ENCODE measurements around the gene TTYH3.
"Not testable (repeated sequence)": the region's sequence is repeated elsewhere in the genome, so short reads cannot be mapped to it uniquely, and the experiment has no call there.

The TTYH3 gene

DNA sequence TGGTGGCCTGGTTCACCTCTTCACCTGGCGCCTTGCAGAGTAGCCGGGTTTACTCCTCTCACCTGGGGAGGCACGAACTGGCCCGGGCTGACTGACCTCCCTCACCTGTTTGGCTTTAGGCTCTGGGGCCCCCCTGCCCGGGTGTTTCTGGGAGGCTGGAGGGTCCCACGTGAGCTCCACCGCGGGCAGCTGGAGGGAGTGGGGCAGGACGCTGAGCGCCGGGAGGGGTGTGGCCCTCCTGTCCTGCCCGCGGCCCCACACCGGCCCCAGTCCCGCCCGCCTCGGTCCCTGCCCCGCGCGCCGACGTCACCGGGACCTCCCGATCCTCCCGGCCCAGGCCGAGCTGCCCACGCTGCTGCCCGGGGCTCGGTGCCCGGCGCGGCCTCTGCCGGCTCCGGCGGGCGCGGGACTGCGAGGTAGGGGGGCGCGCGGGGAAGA is 56.1 kb downstream of the TTYH3 start, which contains the start of gene AMZ1:
Gene AMZ1, plus strand, starts transcription at position 322 of the 438 bp plus-strand sequence. CDS start 12,250 bp downstream, outside the sequence.
- in situ Hi-C loops (cut with MboI; ENCODE audit: low sequenced_read_pairs): no loop called here
- DNase-seq (ENCODE audit: low spot score in 2 of 2): no peak
- Histone ChIP-seq H3K27me3 (ENCODE audit: low read depth) (peaks cover 27% of the 10 kb centered on the region), H3K4me3 (no peak within 1 kb of the TSS), H3K36me3 (replicated peaks) (no peaks in the 10 kb centered on the region), H3K4me1 (no peaks in the 10 kb centered on the region), H3K9me3 (no peaks in the 10 kb centered on the region)

DNA sequence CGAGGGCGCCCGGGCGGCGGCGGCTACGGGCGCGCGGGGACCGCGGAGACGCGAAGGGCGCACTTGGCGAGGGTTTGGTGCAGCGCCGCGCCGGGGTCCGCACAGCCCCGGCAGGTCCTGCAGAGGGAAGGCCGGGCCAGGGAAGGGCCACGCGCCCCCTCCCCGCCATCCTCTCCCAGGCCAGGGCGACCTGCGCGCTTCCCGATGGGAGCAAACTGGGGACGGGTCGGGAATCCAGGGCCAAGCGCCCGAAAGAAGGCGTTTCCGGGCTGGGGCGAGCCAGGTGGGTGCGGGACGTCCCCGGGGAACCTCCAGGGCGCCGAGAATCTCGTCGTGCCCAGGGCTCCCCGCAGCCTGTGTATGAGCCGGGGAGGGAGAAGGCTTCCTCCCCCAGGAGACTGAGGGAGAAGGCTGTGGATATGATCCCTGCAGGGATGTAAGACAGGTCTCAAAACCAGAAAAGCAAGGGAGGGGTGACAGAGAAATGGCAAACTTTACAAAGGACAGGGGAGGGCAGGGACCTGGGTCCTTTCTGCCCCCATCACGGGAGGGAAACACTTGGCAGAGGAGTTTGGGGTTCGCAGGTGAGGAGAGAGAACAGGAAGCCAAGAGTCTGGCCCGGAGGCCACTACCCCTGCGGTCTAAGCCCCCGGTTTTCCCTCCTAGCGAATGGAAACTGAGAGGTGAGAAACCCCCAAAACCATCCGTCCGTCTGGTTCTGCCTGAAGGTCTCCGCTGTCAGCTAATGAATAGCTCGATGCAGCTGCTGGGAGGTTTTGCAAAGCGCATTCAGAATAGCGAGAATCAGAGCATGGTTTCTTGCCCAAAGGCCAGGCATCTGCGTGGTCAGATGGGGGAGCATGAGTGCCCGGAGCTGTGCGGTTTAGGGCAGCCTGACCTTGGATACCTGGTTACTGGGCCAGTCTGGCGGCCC is 56.9 kb downstream of the TTYH3 start:
- Histone ChIP-seq H3K4me3 (no peak overlapping the region), H3K4me1 (no peaks in the 10 kb centered on the region), H3K9me3 (no peaks in the 10 kb centered on the region), H3K36me3 (replicated peaks) (no peaks in the 10 kb centered on the region), H3K27me3 (ENCODE audit: low read depth) (peaks cover 27% of the 10 kb centered on the region)
- no peak for DNase-seq (ENCODE audit: low spot score in 2 of 2)
- in situ Hi-C loops (cut with MboI; ENCODE audit: low sequenced_read_pairs): no loop called here

DNA sequence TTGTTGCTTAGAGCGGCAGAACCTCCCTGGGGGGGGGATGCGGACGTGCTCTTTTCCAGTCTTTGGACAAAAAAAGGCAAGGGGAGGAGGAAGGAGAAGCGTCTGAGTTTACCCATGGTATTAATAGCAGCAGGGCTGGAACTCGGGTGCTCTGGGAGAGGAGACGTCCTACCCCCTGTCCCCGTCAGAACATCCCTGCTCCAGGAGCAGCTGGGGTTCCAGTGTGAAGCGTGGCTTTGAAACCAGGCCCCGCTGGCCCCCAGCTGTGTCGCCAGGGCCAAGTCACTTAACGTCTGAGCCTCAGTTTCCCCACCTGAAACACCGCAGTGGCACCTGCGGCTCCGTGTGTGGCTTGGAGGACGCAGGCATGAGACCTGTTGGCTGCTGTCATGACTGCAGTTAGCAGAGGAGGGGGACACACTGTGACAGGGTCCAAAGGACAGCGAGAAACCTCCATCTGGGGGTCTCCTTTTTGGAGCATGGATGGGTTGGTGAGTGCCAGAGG is 57.6 kb downstream of the TTYH3 start:
- Histone ChIP-seq H3K36me3 (replicated peaks) (no peaks in the 10 kb centered on the region), H3K27me3 (ENCODE audit: low read depth) (peaks cover 27% of the 10 kb centered on the region), H3K4me1 (no peaks in the 10 kb centered on the region), H3K9me3 (no peaks in the 10 kb centered on the region), H3K4me3 (no peak overlapping the region)
- no peak for DNase-seq (ENCODE audit: low spot score in 2 of 2)
- in situ Hi-C loops (cut with MboI; ENCODE audit: low sequenced_read_pairs): no loop called here

DNA sequence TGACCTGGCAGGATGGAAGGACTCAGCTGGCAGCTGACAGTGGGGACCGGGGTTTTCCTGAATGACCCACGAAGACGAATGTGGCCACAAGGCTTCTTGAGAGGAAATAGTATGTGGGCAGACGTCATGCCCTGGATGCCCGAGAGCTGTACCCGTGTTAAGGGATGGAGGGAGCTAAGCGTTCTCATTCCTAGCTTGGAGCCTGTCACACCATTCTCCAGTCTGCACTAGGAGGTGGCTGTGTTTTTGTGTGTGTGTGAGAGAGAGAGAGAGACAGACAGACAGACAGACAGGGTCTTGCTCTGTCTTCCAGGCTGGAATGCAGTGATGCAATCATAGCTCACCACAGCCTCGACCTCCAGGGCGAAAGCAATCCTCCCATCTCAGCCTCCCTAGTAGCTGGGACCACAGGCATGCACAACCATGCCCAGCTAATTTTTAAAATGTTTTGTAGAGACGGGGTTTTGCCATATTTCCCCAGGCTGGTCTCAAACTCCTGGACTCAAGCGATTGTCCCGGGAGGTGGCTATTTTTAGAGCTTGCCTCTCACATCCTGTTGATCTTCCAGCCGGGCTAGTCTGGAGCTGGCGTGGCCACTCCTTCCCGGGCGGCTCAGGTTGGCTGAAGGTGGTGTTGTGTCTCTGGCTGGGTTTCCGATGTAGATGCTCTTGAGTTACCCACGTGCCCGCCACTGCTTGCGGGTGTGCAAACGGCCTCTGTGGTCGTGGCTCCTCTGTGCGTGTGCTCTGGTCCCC is 58.3 kb downstream of the TTYH3 start:
- in situ Hi-C loops (cut with MboI; ENCODE audit: low sequenced_read_pairs): no loop called here
- H3K9me3 ChIP-seq: no peaks in the 10 kb centered on the region
- H3K36me3 ChIP-seq (replicated peaks): no peaks in the 10 kb centered on the region
- no peak overlapping the region for H3K4me3 ChIP-seq
- peaks cover 27% of the 10 kb centered on the region for H3K27me3 ChIP-seq (ENCODE audit: low read depth)
- DNase-seq (ENCODE audit: low spot score in 2 of 2): no peak
- H3K4me1 ChIP-seq: no peaks in the 10 kb centered on the region

DNA sequence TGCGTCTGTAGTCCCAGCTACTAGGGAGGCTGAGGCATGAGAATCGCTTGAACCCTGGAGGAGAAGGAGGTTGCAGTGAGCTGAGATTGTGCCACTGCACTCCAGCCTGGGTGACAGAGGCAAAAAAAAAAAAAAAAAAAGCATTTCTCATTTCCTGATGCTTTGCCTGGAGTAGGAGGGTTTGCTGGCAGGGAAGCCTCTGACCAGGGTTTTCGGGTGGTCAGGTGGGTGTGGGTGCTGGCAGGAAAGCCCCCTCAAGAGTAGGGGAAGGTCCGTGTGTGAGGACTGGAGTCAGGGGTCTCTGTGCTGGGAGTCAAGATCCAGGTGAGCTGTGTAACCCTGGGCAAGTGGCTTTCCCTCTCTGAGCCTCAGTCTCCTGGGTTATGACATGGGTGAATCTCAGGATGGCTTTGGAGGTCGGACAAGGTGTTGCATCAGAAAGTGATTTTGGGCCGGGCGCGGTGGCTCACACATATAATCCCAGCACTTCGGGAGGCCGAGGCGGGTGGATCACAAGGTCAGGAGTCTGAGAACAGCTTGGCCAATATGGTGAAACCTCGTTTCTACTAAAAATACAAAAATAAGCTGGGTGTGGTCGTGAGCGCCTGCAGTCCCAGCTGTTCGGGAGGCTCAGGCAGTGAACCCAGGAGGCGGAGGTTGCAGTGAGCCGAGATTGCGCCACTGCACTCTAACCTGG is 59.4 kb downstream of the TTYH3 start:
- Histone ChIP-seq H3K4me3 (no peak overlapping the region), H3K36me3 (replicated peaks) (no peaks in the 10 kb centered on the region), H3K9me3 (no peaks in the 10 kb centered on the region), H3K27me3 (ENCODE audit: low read depth) (peaks cover 27% of the 10 kb centered on the region), H3K4me1 (no peaks in the 10 kb centered on the region)
- in situ Hi-C loops (cut with MboI; ENCODE audit: low sequenced_read_pairs): no loop called here
- DNase-seq (ENCODE audit: low spot score in 2 of 2): no peak

DNA sequence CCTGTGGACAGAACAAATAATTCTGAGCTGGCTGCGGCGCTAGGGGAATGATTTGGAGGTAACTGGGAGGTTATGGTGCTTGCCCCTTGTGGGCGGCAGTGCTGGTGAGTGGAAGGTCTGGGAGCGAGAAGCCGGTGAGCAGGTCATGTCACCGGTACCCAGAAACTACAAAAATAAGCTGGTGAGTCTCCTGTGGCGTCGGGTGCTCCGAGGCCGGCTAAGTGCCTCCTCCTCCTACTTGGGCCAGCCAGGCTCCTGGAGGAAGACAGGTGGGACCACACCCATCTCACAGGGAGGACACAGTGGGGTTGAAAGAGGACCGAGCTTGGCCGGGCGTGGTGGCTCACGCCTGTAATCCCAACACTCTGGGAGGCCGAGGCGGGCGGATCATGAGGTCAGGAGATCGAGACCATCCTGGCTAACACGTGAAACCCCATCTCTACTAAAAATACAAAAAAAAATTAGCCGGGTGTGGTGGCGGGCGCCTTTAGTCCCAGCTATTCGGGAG is 60.2 kb downstream of the TTYH3 start:
- in situ Hi-C loops (cut with MboI; ENCODE audit: low sequenced_read_pairs); H3K4me1 ChIP-seq; H3K36me3 ChIP-seq (replicated peaks); DNase-seq (ENCODE audit: low spot score in 2 of 2); H3K4me3 ChIP-seq; H3K9me3 ChIP-seq: not testable (repeated sequence)
- peaks cover 26% of the 10 kb centered on the region for H3K27me3 ChIP-seq (ENCODE audit: low read depth)

DNA sequence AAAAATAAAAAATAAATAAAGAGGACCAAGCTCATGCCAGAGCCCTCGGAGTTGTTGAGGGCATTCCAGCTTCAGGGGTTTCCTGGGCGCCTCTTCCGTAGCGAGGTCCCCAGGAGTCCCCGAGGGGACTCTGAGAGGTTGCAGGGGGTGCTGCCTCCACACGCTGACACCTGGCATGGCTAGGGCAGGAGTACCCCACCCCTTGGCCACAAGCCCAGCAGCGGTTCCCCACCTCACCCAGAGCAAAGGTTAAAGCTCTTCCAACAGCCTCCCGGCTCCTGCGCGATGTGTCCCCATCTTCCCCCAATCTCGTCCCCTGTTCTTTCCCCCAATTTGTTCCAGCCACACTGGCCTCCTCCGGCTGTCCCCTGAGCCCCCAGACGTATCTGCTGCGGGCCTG is 60.8 kb downstream of the TTYH3 start:
- Histone ChIP-seq H3K27me3 (ENCODE audit: low read depth) (peaks cover 21% of the 10 kb centered on the region), H3K9me3 (no peaks in the 10 kb centered on the region), H3K4me3 (no peak overlapping the region), H3K36me3 (replicated peaks) (no peaks in the 10 kb centered on the region), H3K4me1 (no peaks in the 10 kb centered on the region)
- in situ Hi-C loops (cut with MboI; ENCODE audit: low sequenced_read_pairs): no loop called here
- DNase-seq (ENCODE audit: low spot score in 2 of 2): no peak

DNA sequence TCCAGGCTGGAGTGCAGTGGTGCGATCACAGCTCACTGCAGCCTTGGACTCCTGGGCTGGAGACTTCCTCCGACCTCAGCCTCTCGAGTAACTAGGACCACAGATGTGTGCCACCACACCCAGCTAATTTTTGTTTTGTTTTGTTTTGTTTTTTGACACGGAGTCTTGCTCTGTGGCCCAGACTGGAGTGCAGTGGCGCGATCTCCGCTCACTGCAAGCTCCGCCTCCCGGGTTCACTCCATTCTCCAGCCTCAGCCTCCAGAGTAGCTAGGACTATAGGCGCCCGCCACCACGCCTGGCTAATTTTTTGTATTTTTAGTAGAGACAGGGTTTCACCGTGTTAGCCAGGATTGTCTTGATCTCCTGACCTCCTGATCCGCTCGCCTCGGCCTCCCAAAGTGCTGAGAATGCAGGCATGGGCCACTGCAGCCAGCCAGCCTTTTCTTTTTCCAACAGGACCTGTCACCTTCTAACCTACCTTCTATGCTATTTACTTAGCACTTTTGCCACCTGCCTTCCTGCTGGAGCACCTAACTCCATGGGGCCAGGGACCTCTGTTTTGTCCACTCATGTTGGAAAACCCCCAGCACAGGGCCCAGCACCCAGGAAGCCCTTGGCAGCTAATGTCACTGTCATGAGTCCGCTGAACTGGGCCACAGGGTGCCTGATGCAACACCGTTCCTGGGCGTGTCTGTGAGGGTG is 61.8 kb downstream of the TTYH3 start:
- peaks cover 22% of the 10 kb centered on the region for H3K27me3 ChIP-seq (ENCODE audit: low read depth)
- H3K4me3 ChIP-seq; DNase-seq (ENCODE audit: low spot score in 2 of 2); H3K36me3 ChIP-seq (replicated peaks); in situ Hi-C loops (cut with MboI; ENCODE audit: low sequenced_read_pairs); H3K9me3 ChIP-seq; H3K4me1 ChIP-seq: not testable (repeated sequence)

DNA sequence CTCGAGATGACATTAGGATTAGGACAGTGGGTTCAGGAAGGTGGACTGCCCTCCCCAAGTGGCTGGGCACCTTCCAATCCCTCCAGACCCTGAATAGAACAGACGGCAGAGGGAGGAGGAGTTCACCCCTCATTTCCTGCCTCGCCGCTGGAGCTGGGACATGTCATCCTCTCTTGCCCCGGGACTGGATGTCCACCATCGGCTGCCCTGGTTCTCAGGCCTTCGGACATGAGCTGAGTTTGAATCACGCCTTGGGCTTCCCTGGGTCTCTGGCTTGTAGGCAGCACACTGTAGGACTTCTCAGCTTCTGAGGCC is 62.3 kb downstream of the TTYH3 start:
- H3K4me3 ChIP-seq; in situ Hi-C loops (cut with MboI; ENCODE audit: low sequenced_read_pairs); H3K36me3 ChIP-seq (replicated peaks); DNase-seq (ENCODE audit: low spot score in 2 of 2); H3K4me1 ChIP-seq; H3K9me3 ChIP-seq: not testable (repeated sequence)
- peaks cover 22% of the 10 kb centered on the region for H3K27me3 ChIP-seq (ENCODE audit: low read depth)

DNA sequence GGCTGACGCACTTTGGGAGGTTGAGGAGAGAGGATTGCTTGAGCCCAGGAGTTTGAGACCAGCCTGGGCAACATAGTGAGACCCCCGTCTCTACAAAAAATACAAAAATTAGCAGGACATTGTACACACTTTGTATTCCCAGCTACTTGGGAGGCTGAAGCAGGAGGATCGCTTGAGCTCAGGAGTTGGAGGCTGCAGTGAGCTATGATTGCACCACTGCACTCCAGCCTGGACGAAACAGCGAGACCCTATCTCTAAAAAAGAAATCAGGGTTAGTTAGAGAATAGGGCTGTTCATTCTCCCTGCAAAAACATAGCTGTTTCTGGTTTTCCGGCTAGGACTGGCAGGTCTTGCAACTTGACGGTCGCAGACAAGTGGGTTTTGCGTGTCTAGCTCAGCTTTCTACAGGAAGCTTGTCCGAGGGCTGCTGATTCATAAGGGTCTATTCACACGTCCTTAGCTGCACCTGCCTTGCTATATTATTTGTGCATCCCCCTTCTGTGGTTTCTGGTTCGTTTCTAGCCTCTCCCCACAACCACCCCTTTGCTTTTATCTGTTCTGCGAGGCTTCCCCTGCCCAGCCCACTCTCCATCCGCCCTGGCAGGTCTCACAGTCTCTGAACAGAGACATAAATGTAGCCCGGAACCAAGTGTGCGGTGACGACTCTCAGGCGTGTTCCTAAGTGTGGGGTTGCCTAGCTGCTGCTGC is 66.9 kb downstream of the TTYH3 start:
- in situ Hi-C loops (cut with MboI; ENCODE audit: low sequenced_read_pairs): no loop called here
- no peak for DNase-seq (ENCODE audit: low spot score in 2 of 2)
- H3K4me3 ChIP-seq: no peak overlapping the region
- no peaks in the 10 kb centered on the region for H3K9me3 ChIP-seq
- no peaks in the 10 kb centered on the region for H3K4me1 ChIP-seq
- H3K36me3 ChIP-seq (replicated peaks): no peaks in the 10 kb centered on the region
- peaks cover 17% of the 10 kb centered on the region for H3K27me3 ChIP-seq (ENCODE audit: low read depth)

DNA sequence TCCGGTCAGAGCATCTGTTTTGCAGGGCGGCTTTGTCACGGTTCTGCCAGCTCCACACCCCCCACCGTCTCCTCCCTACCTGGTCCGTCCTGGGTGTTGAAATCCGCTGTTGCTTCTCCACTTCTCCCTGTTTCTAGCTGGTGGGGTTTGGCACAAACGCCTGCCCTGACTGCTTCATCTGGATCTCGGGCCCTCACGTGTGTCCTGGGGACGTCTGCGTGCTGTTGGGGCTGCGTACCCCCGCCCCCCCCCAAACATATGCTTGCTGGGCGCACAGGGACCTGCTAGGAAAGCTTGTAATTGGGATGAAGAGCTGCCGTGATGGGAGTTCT is 67.5 kb downstream of the TTYH3 start:
- H3K36me3 ChIP-seq (replicated peaks): no peaks in the 10 kb centered on the region
- H3K27me3 ChIP-seq (ENCODE audit: low read depth): peaks cover 17% of the 10 kb centered on the region
- in situ Hi-C loops (cut with MboI; ENCODE audit: low sequenced_read_pairs): no loop called here
- H3K4me1 ChIP-seq: no peaks in the 10 kb centered on the region
- H3K4me3 ChIP-seq: no peak overlapping the region
- DNase-seq (ENCODE audit: low spot score in 2 of 2): no peak
- no peaks in the 10 kb centered on the region for H3K9me3 ChIP-seq

DNA sequence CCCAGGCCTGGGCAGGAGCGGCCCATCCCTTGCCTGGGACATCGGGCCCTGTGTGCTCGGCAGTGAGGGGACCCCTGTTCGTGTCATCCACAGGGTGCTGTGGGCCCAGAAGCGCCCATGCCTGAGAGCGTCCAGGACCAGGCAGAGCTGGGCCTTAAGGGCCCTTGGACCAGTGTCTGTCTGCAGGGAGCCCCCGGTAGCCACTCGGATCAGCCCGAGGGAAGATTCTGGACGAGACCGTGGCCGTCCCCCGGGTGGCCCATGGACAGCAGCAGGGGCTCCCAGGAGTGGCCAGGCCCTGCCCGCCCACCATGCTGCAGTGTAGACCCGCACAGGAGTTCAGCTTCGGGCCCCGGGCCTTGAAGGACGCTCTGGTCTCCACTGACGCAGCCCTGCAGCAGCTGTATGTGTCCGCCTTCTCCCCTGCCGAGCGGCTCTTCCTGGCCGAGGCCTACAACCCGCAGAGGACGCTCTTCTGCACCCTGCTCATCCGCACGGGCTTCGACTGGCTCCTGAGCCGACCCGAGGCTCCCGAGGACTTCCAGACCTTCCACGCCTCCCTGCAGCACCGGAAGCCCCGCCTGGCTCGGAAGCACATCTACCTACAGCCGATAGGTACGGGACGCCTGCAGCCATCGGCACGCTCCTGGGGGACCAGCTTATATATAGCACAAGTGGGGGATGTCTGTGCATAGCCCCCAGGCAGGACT is 68.5 kb downstream of the TTYH3 start:
- Histone ChIP-seq H3K27me3 (ENCODE audit: low read depth) (peaks cover 17% of the 10 kb centered on the region), H3K4me3 (no peak overlapping the region), H3K4me1 (no peaks in the 10 kb centered on the region), H3K9me3 (no peaks in the 10 kb centered on the region), H3K36me3 (replicated peaks) (no peaks in the 10 kb centered on the region)
- in situ Hi-C loops (cut with MboI; ENCODE audit: low sequenced_read_pairs): loop anchor here (10.0 kb wide), 1 partner anchor 245 kb away; no protein-coding TSS in a partner anchor
- no peak for DNase-seq (ENCODE audit: low spot score in 2 of 2)

Measured in HAP-1 (cell line).